H1 (cell line): Measurements from ENCODE around the gene UBE2Q2. TPM values are rescaled to one million over a fixed set of nuclear protein-coding genes. Genes with fewer than 3 reads are reported as not detected.

Source experiments
- CTCF ChIA-PET: fragments of 300-600 bp; sonication (Branson Sonifier 250); formaldehyde crosslinking; loops from one replicate; lab custom pipeline; 2021; ENCODE audit not compliant: partially characterized antibody; lab: Charles Lee
- POLR2A ChIA-PET: fragments of 300-600 bp; sonication (Branson Sonifier 250); formaldehyde crosslinking; loops from one replicate; lab custom pipeline; 2021; ENCODE audit warnings: inconsistent platforms; ENCODE audit not compliant: partially characterized antibody; lab: Charles Lee
- DNase-seq, 2 experiments: peaks; one replicate each; pipeline versions ENCODE4 v3.0.0 to v3.0.0-alpha.2; 2010 to 2022; ENCODE audit warnings: low spot score in 2 of 2, low read depth in 1 of 2, mixed read lengths in 1 of 2
- FAIRE-seq: peaks from 2 replicates; lab custom pipeline; 2011; peaks lifted over from hg19 to GRCh38; lab: Jason Lieb, UNC
- H2AFZ ChIP-seq: 2 replicates; pipeline ENCODE4 v1.8.1; 2012; ENCODE audit warnings: low read length, inconsistent platforms
- H2AK5ac ChIP-seq: 2 replicates; pipeline ENCODE4 v1.6.1; 2013; ENCODE audit warnings: low read depth, low read length
- H2BK120ac ChIP-seq: replicated peaks from 2 replicates; pipeline ENCODE3; 2013; ENCODE audit warnings: low read depth, low read length, inconsistent platforms
- H2BK12ac ChIP-seq: 2 replicates; pipeline ENCODE4 v1.6.1; 2013; ENCODE audit warnings: low read depth, low read length
- H2BK15ac ChIP-seq: 2 replicates; pipeline ENCODE4 v1.6.1; 2013; ENCODE audit warnings: low read length
- H2BK20ac ChIP-seq: 2 replicates; pipeline ENCODE4 v1.6.1; 2013; ENCODE audit warnings: low read length
- H2BK5ac ChIP-seq: 2 replicates; pipeline ENCODE4 v1.6.1; 2013; ENCODE audit warnings: low read depth, low read length
- H3K14ac ChIP-seq: 2 replicates; pipeline ENCODE4 v1.6.1; 2013; ENCODE audit warnings: inconsistent platforms; ENCODE audit not compliant: insufficient read length
- H3K18ac ChIP-seq: 2 replicates; pipeline ENCODE4 v1.6.1; 2013; ENCODE audit warnings: low read length; ENCODE audit errors: extremely low read depth
- H3K23ac ChIP-seq: 2 replicates; pipeline ENCODE4 v1.6.1; 2013; ENCODE audit warnings: inconsistent platforms; ENCODE audit not compliant: insufficient read length
- H3K23me2 ChIP-seq: 2 replicates; pipeline ENCODE4 v1.6.1; 2013; ENCODE audit warnings: low read depth, low read length
- H3K27ac ChIP-seq: 2 replicates; pipeline ENCODE4 v1.6.1; 2011; ENCODE audit warnings: low read depth, low read length, inconsistent platforms
- H3K27me3 ChIP-seq, 4 experiments: replicated peaks in 1 of 4; 1 replicate in 1 of 4; 2 replicates in 3 of 4; pipeline versions ENCODE4 v1.6.1 to v1.8.1; 2011 to 2013; ENCODE audit warnings: low read length in 3 of 4, mild to moderate bottlenecking in 3 of 4, inconsistent platforms in 2 of 4, mixed read lengths in 2 of 4, moderate library complexity in 1 of 4; ENCODE audit not compliant: control insufficient read depth in 3 of 4, insufficient read depth in 3 of 4; ENCODE audit errors: extremely low read depth in 1 of 4
- H3K36me3 ChIP-seq, 4 experiments: 2 replicates each; pipeline versions ENCODE4 v1.6.1 to v1.8.1; 2011 to 2013; ENCODE audit warnings: mild to moderate bottlenecking in 4 of 4, low read length in 3 of 4, moderate library complexity in 2 of 4, control low read depth in 1 of 4, inconsistent platforms in 1 of 4; ENCODE audit not compliant: insufficient read depth in 4 of 4, control insufficient read depth in 2 of 4
- H3K4ac ChIP-seq: replicated peaks from 2 replicates; pipeline ENCODE3; 2013; ENCODE audit warnings: low read length, low read depth, mixed read lengths, inconsistent platforms; ENCODE audit not compliant: insufficient read length
- H3K4me1 ChIP-seq, 4 experiments: replicated peaks in 1 of 4; 1 replicate in 1 of 4; 2 replicates in 3 of 4; pipeline versions ENCODE4 v1.6.1 to v1.8.1; 2011 to 2013; ENCODE audit warnings: low read length in 3 of 4, inconsistent platforms in 2 of 4, mixed read lengths in 1 of 4; ENCODE audit not compliant: insufficient read depth in 4 of 4, control insufficient read depth in 3 of 4
- H3K4me2 ChIP-seq, 2 experiments: 2 replicates each; pipeline versions ENCODE4 v1.6.1 to v1.8.1; 2011 to 2013; ENCODE audit warnings: low read depth in 2 of 2, low read length in 2 of 2, control low read depth in 1 of 2, inconsistent platforms in 1 of 2, mild to moderate bottlenecking in 1 of 2; ENCODE audit not compliant: insufficient read depth in 1 of 2
- H3K4me3 ChIP-seq, 4 experiments: fragments of 200-600, 300-600 bp in 1 of 4; sonication (generic), shearing (Covaris generic), sonication (Bioruptor Twin) in 1 of 4; 2 replicates each; pipeline versions ENCODE4 v1.5.1 to v1.8.1; 2011 to 2016; ENCODE audit warnings: low read length in 4 of 4, low read depth in 3 of 4, control low read depth in 2 of 4, inconsistent platforms in 2 of 4, mild to moderate bottlenecking in 2 of 4, mixed read lengths in 1 of 4, moderate library complexity in 1 of 4; ENCODE audit not compliant: insufficient read depth in 2 of 4; ENCODE audit errors: extremely low read depth in 1 of 4
- H3K56ac ChIP-seq: replicated peaks from 2 replicates; pipeline ENCODE3; 2013; ENCODE audit warnings: low read depth, mild to moderate bottlenecking, mixed read lengths, low read length, inconsistent platforms; ENCODE audit not compliant: insufficient read length
- H3K79me1 ChIP-seq: 2 replicates; pipeline ENCODE4 v1.6.1; 2013; ENCODE audit warnings: low read depth, low read length, control low read depth
- H3K79me2 ChIP-seq, 2 experiments: 2 replicates each; pipeline versions ENCODE4 v1.6.1 to v1.8.1; 2012 to 2013; ENCODE audit warnings: low read length in 2 of 2, mild to moderate bottlenecking in 2 of 2, inconsistent platforms in 1 of 2; ENCODE audit not compliant: insufficient read depth in 2 of 2, control insufficient read depth in 1 of 2
- H3K9ac ChIP-seq, 4 experiments: replicated peaks in 1 of 4; 1 replicate in 1 of 4; 2 replicates in 3 of 4; pipeline versions ENCODE4 v1.6.1 to v1.8.1; 2011 to 2013; ENCODE audit warnings: low read depth in 3 of 4, low read length in 3 of 4, control low read depth in 2 of 4, mild to moderate bottlenecking in 2 of 4, moderate library complexity in 2 of 4, inconsistent platforms in 1 of 4; ENCODE audit errors: extremely low read depth in 1 of 4
- H3K9me3 ChIP-seq, 2 experiments: 2 replicates each; pipeline versions ENCODE4 v1.6.1 to v1.8.1; 2012 to 2013; ENCODE audit warnings: mild to moderate bottlenecking in 2 of 2, moderate library complexity in 2 of 2, control low read depth in 1 of 2, inconsistent platforms in 1 of 2, low read depth in 1 of 2, low read length in 1 of 2, mixed read lengths in 1 of 2; ENCODE audit not compliant: insufficient read depth in 2 of 2
- H4K20me1 ChIP-seq, 2 experiments: replicated peaks in 1 of 2; 2 replicates each; pipeline versions ENCODE3 to v1.8.1; 2011 to 2013; ENCODE audit warnings: inconsistent platforms in 2 of 2, low read length in 2 of 2, mild to moderate bottlenecking in 1 of 2; ENCODE audit not compliant: insufficient read depth in 2 of 2, control insufficient read depth in 1 of 2
- H4K5ac ChIP-seq: 2 replicates; pipeline ENCODE4 v1.6.1; 2013; ENCODE audit warnings: low read length, low read depth, mixed read lengths, inconsistent platforms; ENCODE audit not compliant: insufficient read length
- H4K8ac ChIP-seq: 2 replicates; pipeline ENCODE4 v1.8.0; 2013; ENCODE audit warnings: mild to moderate bottlenecking, moderate library complexity, low read length, inconsistent platforms; ENCODE audit not compliant: insufficient read depth; ENCODE audit errors: extremely low read depth
- H4K91ac ChIP-seq: replicated peaks from 2 replicates; pipeline ENCODE3; 2013; ENCODE audit warnings: low read length, mixed read lengths, inconsistent platforms; ENCODE audit not compliant: insufficient read length
- CHD1 ChIP-seq: IDR thresholded peaks from 2 replicates; pipeline ENCODE4 v1.6.1; 2012; ENCODE audit warnings: low read depth, low read length, improper control_type of control experiment
- CHD2 ChIP-seq: IDR thresholded peaks from 2 replicates; pipeline ENCODE4 v1.6.1; 2012; ENCODE audit warnings: low read length, improper control_type of control experiment
- TAF1 ChIP-seq: IDR thresholded peaks from 2 replicates; pipeline ENCODE4 v1.6.1; 2011; ENCODE audit warnings: mild to moderate bottlenecking, low read depth, low read length
- TCF12 ChIP-seq: IDR thresholded peaks from 2 replicates; pipeline ENCODE4 v1.6.1; 2011; ENCODE audit warnings: low read depth, mild to moderate bottlenecking, low read length
- WGBS, 2 experiments: shearing (Covaris generic) in 1 of 2; methylation state at CpG; one replicate each; pipeline versions ENCODE4 v1.1.6 to v1.1.7; 2013 to 2015; ENCODE audit warnings: low lambda C conversion rate in 2 of 2, mixed read lengths in 2 of 2, inconsistent platforms in 1 of 2, low coverage in 1 of 2, missing lambda C conversion rate in 1 of 2; ENCODE audit not compliant: insufficient replicate concordance in 2 of 2, insufficient coverage in 1 of 2, insufficient read length in 1 of 2; ENCODE audit errors: extremely low coverage in 1 of 2, missing lambda C conversion rate in 1 of 2; 5-methylcytosine and 5-hydroxymethylcytosine counted together
- polyA plus RNA-seq, 7 experiments: library from polyadenylated mRNA; depleted of rRNA in 3 of 7; stranded (reverse) in 5 of 7; unstranded in 2 of 7; fragments of >200 nt in 5 of 7; fragments of 200-250 nt in 2 of 7; gene quantifications; 1 replicate in 5 of 7; 2 replicates in 1 of 7; 4 replicates in 1 of 7; pipeline versions ENCODE4 v1.2.1 to v1.2.3, GENCODE V29; 2011 to 2013; ENCODE audit warnings: missing spikeins in 2 of 7, mixed read lengths in 2 of 7
- total RNA-seq: library from RNA; stranded (reverse); fragmentation: NEBNext Ultra II Directional; extraction: Animal tissue kit (Norgen Biotek cat#: 25700); gene quantifications from 2 replicates; pipeline ENCODE4 v1.2.1, GENCODE V29; 2021

UBE2Q2 gene
- total and polyA plus RNA-seq, 2 of the 8 experiments (the other 6 are each of a cell fraction or from before 2014, with no cell fraction given), result 10.1 to 22.7 TPM

GRCh38 chr15:75864213-75865059 is 21.2 kb downstream of the UBE2Q2 start:
- Histone ChIP-seq H2BK5ac (no peak overlapping the region), H3K18ac (no peak overlapping the region), H2AFZ (no peak overlapping the region), H3K23ac (no peak overlapping the region), H2AK5ac (no peak overlapping the region), H2BK120ac (no peak overlapping the region), H3K56ac (no peak overlapping the region), H4K5ac (no peak overlapping the region), H4K8ac (no peak overlapping the region), H3K27me3 (no peaks in the 10 kb centered on the region), H3K9ac (peak overlapping the region in 1 of 4 experiments; percentile 13; a peak in 1 of 7 replicates), H3K14ac (no peak overlapping the region), H3K4me2 (no peak overlapping the region), H3K27ac (no peak overlapping the region), H2BK12ac (no peak overlapping the region), H3K23me2 (no peaks in the 10 kb centered on the region), H3K4ac (no peak overlapping the region), H3K4me3 (no peak overlapping the region), H4K91ac (no peak overlapping the region), H4K20me1 (peaks cover 0 to 1% of the 10 kb centered on the region in 2 experiments), H2BK15ac (no peak overlapping the region), H3K4me1 (peaks cover 0 to 6% (median 2%) of the 10 kb centered on the region in 4 experiments; a peak in 2 of 7 replicates), H3K79me2 (peaks cover 0 to 84% of the 10 kb centered on the region in 2 experiments; a peak in 2 of 4 replicates), H2BK20ac (no peak overlapping the region), H3K36me3 (peaks cover 0 to 16% (median 0%) of the 10 kb centered on the region in 4 experiments; a peak in 2 of 8 replicates), H3K9me3 (no peaks in the 10 kb centered on the region), H3K79me1 (no peaks in the 10 kb centered on the region; the same call in 1 of the 2 replicates)
- WGBS, 2 experiments, result 87% methylated on average over 5 of the region's 5 CpGs; no CpG with 5 or more reads in 1 of the 2 experiments
- ChIA-PET CTCF (interaction anchor here (0.6 to 1.6 kb wide), 4 partner anchors 9 to 64 kb away, joined by 3 to 4 read pairs (median 3); no protein-coding TSS in a partner anchor), POLR2A (interaction anchor here (0.6 to 1.3 kb wide), 2 partner anchors 9 to 38 kb away, joined by 3 to 4 read pairs; no protein-coding TSS in a partner anchor)
- DNase-seq, result no peak
- no peak for FAIRE-seq
- TF ChIP-seq TCF12 (no peak), CHD1 (no peak), CHD2 (no peak), TAF1 (no peak)
